Astrocyte (in vitro differentiated cells and primary cell): ENCODE measurements around the gene SLCO3A1. TPM values are rescaled to one million over a fixed set of nuclear protein-coding genes. Genes with fewer than 3 reads are reported as not detected.

Experiments used
- DNase-seq: peaks from one replicate; pipeline ENCODE4 v3.0.0-alpha.2; 2010; ENCODE audit warnings: low read depth
- FAIRE-seq: peaks from 2 replicates; lab custom pipeline; 2011; peaks lifted over from hg19 to GRCh38; lab: Jason Lieb, UNC
- H2AFZ ChIP-seq: 2 replicates; pipeline ENCODE4 v1.6.0; 2012; ENCODE audit warnings: low read depth, low read length, inconsistent platforms
- H3K27ac ChIP-seq: 2 replicates; pipeline ENCODE4 v1.5.1; 2011; ENCODE audit warnings: low read depth, low read length, inconsistent platforms
- H3K27me3 ChIP-seq: 2 replicates; pipeline ENCODE4 v1.6.0; 2011; ENCODE audit warnings: low read length, inconsistent platforms; ENCODE audit not compliant: insufficient read depth
- H3K36me3 ChIP-seq: 2 replicates; pipeline ENCODE4 v1.5.1; 2011; ENCODE audit warnings: low read length, inconsistent platforms; ENCODE audit not compliant: insufficient read depth
- H3K4me1 ChIP-seq: 2 replicates; pipeline ENCODE4 v1.5.1; 2011; ENCODE audit warnings: low read length, inconsistent platforms; ENCODE audit not compliant: insufficient read depth
- H3K4me2 ChIP-seq: 2 replicates; pipeline ENCODE4 v1.6.0; 2012; ENCODE audit warnings: low read length, inconsistent platforms
- H3K4me3 ChIP-seq: 2 replicates; pipeline ENCODE4 v1.5.1; 2011; ENCODE audit warnings: low read depth, mild to moderate bottlenecking, low read length, inconsistent platforms; ENCODE audit not compliant: insufficient read depth
- H3K79me2 ChIP-seq: 2 replicates; pipeline ENCODE4 v1.6.0; 2012; ENCODE audit warnings: mild to moderate bottlenecking, low read length, inconsistent platforms; ENCODE audit not compliant: insufficient read depth
- H3K9ac ChIP-seq: 2 replicates; pipeline ENCODE4 v1.6.0; 2012; ENCODE audit warnings: mild to moderate bottlenecking, low read length, inconsistent platforms
- H3K9me3 ChIP-seq: 2 replicates; pipeline ENCODE4 v1.5.1; 2012; ENCODE audit warnings: low read depth, mild to moderate bottlenecking, low read length, inconsistent platforms; ENCODE audit not compliant: insufficient read depth
- H4K20me1 ChIP-seq: 2 replicates; pipeline ENCODE4 v1.6.0; 2012; ENCODE audit warnings: low read length, inconsistent platforms; ENCODE audit not compliant: insufficient read depth
- H3K27ac Mint-ChIP-seq: one replicate; pipeline ENCODE4 v1.8.0; 2021; ENCODE audit warnings: mild to moderate bottlenecking, mixed read lengths; ENCODE audit not compliant: unreplicated experiment
- H3K27me3 Mint-ChIP-seq: one replicate; pipeline ENCODE4 v1.8.0; 2021; ENCODE audit warnings: low read depth, mixed read lengths; ENCODE audit not compliant: unreplicated experiment
- H3K36me3 Mint-ChIP-seq: one replicate; pipeline ENCODE4 v1.8.0; 2021; ENCODE audit warnings: low read depth, mixed read lengths; ENCODE audit not compliant: unreplicated experiment
- H3K4me1 Mint-ChIP-seq: one replicate; pipeline ENCODE4 v1.8.0; 2021; ENCODE audit warnings: low read depth, mixed read lengths; ENCODE audit not compliant: unreplicated experiment
- H3K4me3 Mint-ChIP-seq: one replicate; pipeline ENCODE4 v1.8.0; 2021; ENCODE audit warnings: mild to moderate bottlenecking, moderate library complexity, mixed read lengths; ENCODE audit not compliant: unreplicated experiment
- H3K9me3 Mint-ChIP-seq: one replicate; pipeline ENCODE4 v1.8.0; 2021; ENCODE audit warnings: mild to moderate bottlenecking, mixed read lengths; ENCODE audit not compliant: unreplicated experiment
- CTCF ChIP-seq: IDR thresholded peaks from 2 replicates; pipeline ENCODE4 v1.5.1; 2011; ENCODE audit warnings: low read depth, mild to moderate bottlenecking, inconsistent platforms, low read length, moderate library complexity; ENCODE audit not compliant: insufficient read depth
- EZH2 ChIP-seq: IDR thresholded peaks from 2 replicates; pipeline ENCODE4 v1.6.1; 2012; ENCODE audit warnings: mild to moderate bottlenecking, low read length, inconsistent platforms; ENCODE audit not compliant: insufficient read depth
- total RNA-seq: library from RNA; stranded (reverse); gene quantifications from 2 replicates; pipeline ENCODE4 v1.2.1, GENCODE V29; 2021

Gene SLCO3A1
- total RNA-seq, 1 donor from 2014 or later = 9.4 TPM

DNA sequence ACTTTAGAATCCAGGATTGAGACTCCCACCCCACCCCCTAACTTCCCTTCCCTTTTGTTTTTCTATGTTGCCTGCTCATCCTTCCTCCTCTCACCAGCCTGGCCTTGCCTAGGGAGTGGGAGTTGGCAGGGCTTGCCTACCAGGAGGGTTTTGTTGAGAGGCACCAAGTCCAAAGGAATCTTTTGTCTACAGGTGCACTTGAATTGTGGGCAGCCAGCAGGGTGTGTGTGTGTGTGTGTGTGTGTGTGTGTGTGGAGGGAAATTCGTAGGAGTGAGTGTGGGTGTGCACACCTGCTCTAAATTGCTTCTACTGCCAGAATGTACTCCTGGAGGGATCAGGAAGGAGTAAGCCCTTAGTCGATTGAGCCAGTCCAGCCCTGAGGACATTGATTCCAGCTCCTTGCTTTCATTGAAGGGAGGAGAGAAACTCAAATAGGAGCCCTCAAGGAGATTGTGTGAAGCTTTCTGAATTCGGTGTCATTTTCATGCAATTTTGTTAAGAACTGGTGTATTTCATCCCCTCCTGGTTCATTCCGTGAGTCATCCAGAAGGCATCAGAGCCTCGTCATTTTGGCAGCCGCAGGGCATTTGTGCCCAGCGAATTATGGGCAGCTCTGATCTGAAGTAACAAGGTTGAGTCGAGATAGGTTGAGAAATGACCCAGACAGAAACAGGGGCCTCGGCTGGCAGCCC lies 112.1 kb downstream of the SLCO3A1 start:
- Histone ChIP-seq H3K4me1 (peaks cover 10% of the 10 kb centered on the region), H3K9me3 (no peaks in the 10 kb centered on the region), H2AFZ (peak overlapping the region; percentile 26), H3K9ac (peak overlapping the region; percentile 32), H3K79me2 (no peaks in the 10 kb centered on the region), H3K27me3 (no peaks in the 10 kb centered on the region), H4K20me1 (no peaks in the 10 kb centered on the region), H3K4me3 (no peak overlapping the region), H3K27ac (peak overlapping the region; percentile 36), H3K4me2 (peak overlapping the region; percentile 63), H3K36me3 (no peaks in the 10 kb centered on the region)
- no peak overlapping the region for H3K27ac Mint-ChIP-seq
- TF ChIP-seq CTCF = no peak
- TF ChIP-seq EZH2 = no peak
- no peaks in the 10 kb centered on the region for H3K27me3 Mint-ChIP-seq
- H3K36me3 Mint-ChIP-seq = no peaks in the 10 kb centered on the region
- no peak overlapping the region for H3K4me3 Mint-ChIP-seq
- DNase-seq = peak; percentile 66
- no peak for FAIRE-seq
- H3K4me1 Mint-ChIP-seq = peaks cover 20% of the 10 kb centered on the region
- no peaks in the 10 kb centered on the region for H3K9me3 Mint-ChIP-seq

DNA sequence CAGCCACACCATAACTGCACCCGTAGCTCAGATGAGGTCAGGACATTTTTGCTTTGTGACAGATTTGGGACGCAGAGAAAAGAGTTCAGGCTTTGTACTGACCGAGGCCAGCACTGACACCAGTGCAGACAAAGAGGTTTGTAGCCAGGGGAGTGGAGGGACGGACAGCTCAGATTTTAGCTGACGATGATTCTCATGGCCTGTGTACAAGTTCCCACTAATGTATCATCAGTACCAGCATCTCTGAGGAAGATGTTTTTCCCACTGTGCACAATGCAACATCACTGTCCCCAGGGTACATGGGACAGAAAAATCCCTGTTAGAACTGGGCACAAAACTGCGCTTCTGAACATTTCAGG lies 112.7 kb downstream of the SLCO3A1 start:
- Mint-ChIP-seq H3K4me1 (peaks cover 20% of the 10 kb centered on the region), H3K9me3 (no peaks in the 10 kb centered on the region), H3K4me3 (no peak overlapping the region), H3K27ac (no peak overlapping the region), H3K36me3 (no peaks in the 10 kb centered on the region), H3K27me3 (no peaks in the 10 kb centered on the region)
- Histone ChIP-seq H3K79me2 (no peaks in the 10 kb centered on the region), H3K4me3 (no peak overlapping the region), H3K4me2 (peak overlapping the region; percentile 63), H2AFZ (peak overlapping the region; percentile 26), H3K36me3 (no peaks in the 10 kb centered on the region), H4K20me1 (no peaks in the 10 kb centered on the region), H3K4me1 (peaks cover 10% of the 10 kb centered on the region), H3K9ac (peak overlapping the region; percentile 32), H3K27ac (peak overlapping the region; percentile 36), H3K27me3 (no peaks in the 10 kb centered on the region), H3K9me3 (no peaks in the 10 kb centered on the region)
- FAIRE-seq (peak; percentile 29), DNase-seq (no peak)
- TF ChIP-seq EZH2 (no peak), CTCF (no peak)

DNA sequence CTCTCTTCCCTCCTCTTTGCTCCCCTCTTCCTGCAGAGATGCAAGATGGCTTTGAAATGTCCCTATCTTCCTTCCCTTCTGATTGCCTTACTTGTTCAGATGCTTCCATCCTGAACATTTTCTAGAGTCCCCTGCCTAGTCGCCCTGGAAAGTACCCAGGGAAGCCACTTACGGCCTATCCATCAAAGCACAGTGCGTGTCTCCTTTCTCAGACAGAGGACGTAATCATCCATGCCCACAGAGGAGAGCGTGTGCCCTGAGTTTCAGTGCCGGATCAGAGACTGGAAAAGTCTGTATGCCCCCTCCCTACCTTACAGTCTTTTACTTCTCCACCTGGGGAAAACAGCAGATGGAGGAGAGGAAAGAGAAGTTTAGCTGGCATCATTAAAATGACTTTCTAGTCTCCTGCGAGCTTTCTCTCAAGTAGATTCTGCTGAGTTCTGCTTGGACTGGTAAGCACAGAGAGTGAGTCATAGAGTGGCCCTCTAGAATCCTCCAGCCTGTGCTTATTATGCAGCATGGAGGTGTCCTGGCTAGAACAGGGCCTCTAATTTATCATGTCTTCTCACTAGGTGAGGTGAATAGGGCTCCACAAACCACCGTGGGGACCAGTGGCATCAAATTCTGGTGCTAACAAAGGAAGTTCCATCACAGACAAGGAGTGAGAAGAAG lies 114.6 kb downstream of the SLCO3A1 start:
- DNase-seq (peak; percentile 39), FAIRE-seq (no peak)
- no peaks in the 10 kb centered on the region for H3K9me3 Mint-ChIP-seq
- no peaks in the 10 kb centered on the region for H3K27me3 ChIP-seq
- H2AFZ ChIP-seq = no peak overlapping the region
- no peak overlapping the region for H3K27ac Mint-ChIP-seq
- H3K4me1 ChIP-seq = peaks cover 10% of the 10 kb centered on the region
- H3K4me3 ChIP-seq = no peak overlapping the region
- no peaks in the 10 kb centered on the region for H3K36me3 Mint-ChIP-seq
- no peaks in the 10 kb centered on the region for H3K36me3 ChIP-seq
- TF ChIP-seq CTCF (no peak), EZH2 (no peak)
- no peaks in the 10 kb centered on the region for H4K20me1 ChIP-seq
- H3K4me1 Mint-ChIP-seq = peaks cover 20% of the 10 kb centered on the region
- H3K27me3 Mint-ChIP-seq = no peaks in the 10 kb centered on the region
- no peak overlapping the region for H3K4me3 Mint-ChIP-seq
- H3K9ac ChIP-seq = no peak overlapping the region
- no peak overlapping the region for H3K4me2 ChIP-seq
- H3K9me3 ChIP-seq = no peaks in the 10 kb centered on the region
- no peak overlapping the region for H3K27ac ChIP-seq
- H3K79me2 ChIP-seq = no peaks in the 10 kb centered on the region
